NCI-H69 (cell line): ENCODE data around the gene ANKRD2.
A peak's percentile ranks its signal among the peaks of the same experiment; 100 is the strongest.

Source experiments
- DNase-seq: peaks from one replicate; lab custom pipeline; 2025; lab: John Stamatoyannopoulos, UW

Gene ANKRD2

GRCh38 chr10:97596101-97597082, 23.8 kb downstream of the ANKRD2 start:
- no peak for DNase-seq

DNA sequence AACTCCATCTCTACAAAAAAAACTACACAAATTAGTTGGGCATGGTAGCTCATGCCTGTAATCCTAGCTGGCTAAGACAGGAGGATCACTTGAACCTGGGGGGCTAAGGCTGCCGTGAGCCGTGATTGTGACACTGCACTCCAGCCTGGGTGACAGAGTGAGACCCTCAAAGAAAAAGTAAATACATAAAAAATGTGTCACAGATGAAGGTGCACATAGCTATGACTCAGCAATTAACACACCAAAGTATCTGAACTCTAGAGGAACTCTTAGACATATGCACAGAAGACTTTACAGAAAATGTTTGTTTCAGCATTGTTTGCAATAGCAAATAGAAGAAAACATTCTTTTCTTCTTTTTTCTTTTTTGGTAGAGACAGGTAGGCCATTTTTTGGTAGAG, 25.2 kb downstream of the ANKRD2 start:
- DNase-seq: no peak

DNA sequence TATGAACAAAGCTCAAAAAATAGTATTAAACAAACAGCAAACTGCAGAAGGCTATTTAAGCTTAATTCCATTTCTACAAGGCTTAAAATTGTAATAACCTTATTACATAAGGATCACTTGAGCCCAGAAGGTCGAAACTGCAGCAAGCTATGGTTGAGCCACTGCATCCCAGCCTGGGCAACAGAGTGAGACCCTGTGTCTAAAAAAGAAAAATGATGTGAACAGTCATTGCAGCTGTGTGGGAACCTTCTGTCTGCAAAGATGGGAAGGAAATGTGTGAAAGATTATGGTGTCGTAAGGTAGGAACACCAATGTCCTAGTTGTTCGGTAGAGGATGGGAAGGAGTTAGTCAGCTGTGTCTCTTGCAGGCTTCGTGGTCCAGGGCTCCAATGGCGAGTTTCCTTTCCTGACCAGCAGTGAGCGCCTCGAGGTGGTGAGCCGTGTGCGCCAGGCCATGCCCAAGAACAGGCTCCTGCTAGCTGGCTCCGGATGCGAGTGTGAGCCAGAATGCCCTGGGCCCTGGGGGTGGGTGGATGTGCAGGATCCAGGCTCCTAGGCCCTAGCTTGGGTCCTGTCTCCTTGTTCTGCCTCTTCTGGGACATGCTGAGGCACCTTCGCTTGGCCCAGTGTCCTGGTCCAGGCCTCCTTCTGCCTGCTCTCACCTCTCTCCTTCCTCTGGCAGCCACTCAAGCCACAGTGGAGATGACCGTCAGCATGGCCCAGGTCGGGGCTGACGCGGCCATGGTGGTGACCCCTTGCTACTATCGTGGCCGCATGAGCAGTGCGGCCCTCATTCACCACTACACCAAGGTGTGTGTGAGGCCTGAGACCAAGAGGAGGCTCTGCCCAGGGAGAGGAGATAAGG, 26.1 kb downstream of the ANKRD2 start:
- DNase-seq: no peak

GRCh38 chr10:97599272-97599619, 26.7 kb downstream of the ANKRD2 start:
- DNase-seq: no peak

DNA sequence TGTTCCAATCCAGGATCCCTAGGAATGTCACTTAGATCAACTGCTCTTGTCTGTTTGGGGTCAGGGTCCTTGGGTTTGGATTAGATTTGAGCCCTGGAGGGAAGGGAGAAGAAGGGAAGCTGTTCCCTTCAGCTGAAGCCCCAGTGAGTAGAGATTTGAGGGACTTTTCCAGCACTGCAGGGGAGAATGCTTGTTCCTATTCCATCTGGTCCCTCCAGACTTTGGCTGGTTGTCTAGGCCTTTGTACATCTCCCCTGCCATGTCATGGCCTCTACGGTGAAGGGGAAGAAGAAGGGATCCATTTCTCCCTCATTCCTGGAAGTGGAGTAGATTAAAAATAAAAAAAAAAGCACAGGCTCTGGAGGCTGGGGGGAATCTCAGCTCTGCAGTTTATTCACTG, 28.0 kb downstream of the ANKRD2 start:
- no peak for DNase-seq

- no peak for DNase-seq
Observed at GRCh38 chr10:97601268-97602215, 29.0 kb downstream of the ANKRD2 start.

DNA sequence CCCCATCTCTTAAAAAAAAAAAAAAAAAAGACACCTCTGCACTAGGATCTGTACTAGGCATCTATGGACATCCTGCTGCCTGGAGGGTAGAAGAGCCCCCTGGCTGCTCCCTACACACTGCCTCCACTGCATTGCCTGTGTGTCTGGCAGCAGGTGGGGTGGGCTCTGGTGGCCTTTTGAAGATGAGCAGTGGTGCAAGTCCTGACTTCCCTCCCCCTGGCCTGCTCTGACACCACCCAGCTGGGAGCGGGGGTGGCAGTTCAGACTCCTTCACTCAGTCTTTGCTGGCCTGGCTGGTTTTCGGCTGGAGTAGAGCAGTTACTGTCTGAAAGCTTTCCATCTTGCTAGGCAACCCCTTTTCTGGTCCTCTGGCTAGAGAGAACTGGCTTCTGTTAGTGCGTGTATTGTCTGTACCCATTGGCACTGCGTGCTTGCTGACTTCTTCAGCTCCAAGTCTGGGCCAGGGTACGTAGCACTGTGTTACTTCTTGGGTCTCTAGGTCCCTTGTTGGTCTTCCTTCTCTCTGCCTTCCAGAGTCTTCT, 34.6 kb downstream of the ANKRD2 start:
- no peak for DNase-seq

GRCh38 chr10:97608991-97609561, 36.5 kb downstream of the ANKRD2 start:
- DNase-seq: no peak

GRCh38 chr10:97611473-97611872, 38.9 kb downstream of the ANKRD2 start:
- no peak for DNase-seq

DNA sequence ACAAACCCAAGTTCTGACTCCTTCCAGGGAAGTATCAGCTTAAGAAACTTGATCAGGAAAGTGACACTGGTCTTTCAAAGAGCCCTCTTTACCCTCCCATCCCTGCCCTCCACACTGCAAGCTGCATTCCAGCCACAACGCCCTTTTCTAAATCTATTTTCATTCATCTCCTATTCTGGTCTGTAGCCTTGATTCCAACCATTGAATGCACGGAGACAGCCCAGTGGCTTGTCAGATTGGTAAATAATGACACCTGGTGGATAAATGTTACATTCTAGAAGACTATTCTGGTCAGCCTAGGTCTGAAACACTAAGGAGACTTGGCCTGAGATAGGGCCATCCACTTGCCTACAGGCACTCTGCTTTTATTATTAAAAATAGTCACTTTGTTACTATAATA, 39.8 kb downstream of the ANKRD2 start:
- peak; percentile 36 for DNase-seq

DNA sequence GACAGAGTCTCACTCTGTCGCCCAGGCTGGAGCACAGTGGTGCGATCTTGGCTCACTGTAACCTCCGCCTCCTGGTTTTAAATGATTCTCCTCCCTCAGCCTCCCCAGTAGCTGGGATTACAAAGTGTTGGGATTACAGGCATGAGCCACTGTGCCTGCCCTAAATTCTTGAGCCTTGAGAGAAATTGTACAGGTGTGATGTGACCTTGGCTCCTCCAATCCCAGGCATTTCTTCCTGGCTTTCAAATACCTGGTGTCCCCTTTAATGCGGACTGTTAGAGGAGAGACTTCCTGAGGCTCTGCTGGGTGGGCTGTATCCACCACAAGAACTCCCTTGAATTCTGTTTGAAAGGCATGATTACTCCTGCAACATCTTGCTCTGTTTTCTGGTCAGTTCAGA, 45.7 kb downstream of the ANKRD2 start:
- no peak for DNase-seq

DNA sequence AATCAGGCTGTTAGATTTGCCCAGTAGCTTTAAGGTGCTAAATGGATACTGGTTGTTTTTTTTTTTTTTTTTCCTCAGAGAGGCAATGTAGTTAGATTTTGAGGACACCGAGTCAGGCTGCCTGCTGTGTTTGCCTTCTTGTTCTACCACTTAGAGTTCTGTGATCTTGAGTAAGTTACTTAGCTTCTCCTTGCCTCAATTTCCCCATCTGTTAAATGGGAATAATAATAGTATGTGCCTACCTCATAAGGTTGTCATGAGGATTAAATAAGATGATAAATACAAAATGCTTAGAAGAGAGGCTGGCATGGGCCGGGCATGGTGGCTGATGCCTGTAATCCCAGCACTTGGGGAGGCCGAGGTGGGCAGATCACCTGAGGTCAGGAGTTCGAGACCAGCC, 46.2 kb downstream of the ANKRD2 start:
- DNase-seq: no peak

- no peak for DNase-seq
Observed at GRCh38 chr10:97623277-97623676, 50.7 kb downstream of the ANKRD2 start.

DNA sequence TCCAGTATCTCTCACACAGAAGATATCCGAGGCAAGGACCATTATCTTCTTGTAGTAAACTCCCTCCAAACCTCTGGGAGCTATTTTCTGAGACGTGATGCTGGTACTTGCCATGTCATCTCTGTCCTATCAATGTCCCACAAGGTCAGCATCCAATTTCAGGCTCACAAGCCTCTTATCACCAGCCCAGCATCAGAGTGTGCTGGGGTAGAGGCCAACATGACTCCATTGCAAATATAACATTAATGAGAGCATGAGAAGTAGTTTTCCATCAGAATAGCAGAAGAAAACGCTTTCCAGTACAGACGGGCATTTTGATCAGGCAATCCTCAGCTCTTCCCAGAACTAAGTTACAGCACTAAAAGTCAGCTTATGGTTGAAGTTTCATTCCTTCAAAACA, 55.2 kb downstream of the ANKRD2 start:
- no peak for DNase-seq

- DNase-seq: no peak
Observed at GRCh38 chr10:97628228-97628627, 55.6 kb downstream of the ANKRD2 start.

GRCh38 chr10:97629289-97629688, 56.7 kb downstream of the ANKRD2 start:
- DNase-seq: no peak

DNA sequence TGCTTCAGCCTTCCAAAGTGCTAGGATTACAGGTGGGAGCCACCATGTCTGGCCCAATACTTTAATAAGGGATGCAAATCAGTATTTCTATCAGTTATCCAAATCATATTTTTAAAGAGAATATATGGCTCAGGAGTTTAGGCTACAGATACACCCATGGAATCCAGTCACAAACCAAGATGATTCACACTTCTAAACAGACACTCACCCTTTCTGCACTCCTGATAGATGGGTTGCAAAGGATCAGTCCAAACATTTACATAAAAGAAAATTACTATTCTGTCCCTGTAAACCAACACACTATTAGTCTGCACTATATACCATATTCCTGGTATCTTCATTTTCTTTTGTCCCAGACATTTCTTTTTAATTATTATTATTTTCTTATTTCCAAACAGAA, 58.5 kb downstream of the ANKRD2 start:
- DNase-seq: no peak

- peak; percentile 92 for DNase-seq
Observed at GRCh38 chr10:97632949-97633884, 60.6 kb downstream of the ANKRD2 start, which contains the start of gene MORN4. Gene MORN4, minus strand, starts transcription at chr10:97633500. Its CDS starts 13,847 bp downstream, at chr10:97619653.
